Stimulated activated CD4-positive, alpha-beta T cell treated with anti-CD3 and anti-CD28 coated beads, Interleukin-12 subunit alpha, Interleukin-12 subunit beta, amount 100 ng/mL, for 24 hours (primary cell): ENCODE results near the gene INTS1.
"Not testable (repeated sequence)": the region's sequence is repeated elsewhere in the genome, so short reads cannot be mapped to it uniquely, and the experiment has no call there.

Experiments used
- DNase-seq, 2 experiments: peaks; one replicate each; pipeline ENCODE4 v3.0.0-alpha.2; 2020; ENCODE audit warnings: low read depth in 2 of 2

Gene INTS1

DNA sequence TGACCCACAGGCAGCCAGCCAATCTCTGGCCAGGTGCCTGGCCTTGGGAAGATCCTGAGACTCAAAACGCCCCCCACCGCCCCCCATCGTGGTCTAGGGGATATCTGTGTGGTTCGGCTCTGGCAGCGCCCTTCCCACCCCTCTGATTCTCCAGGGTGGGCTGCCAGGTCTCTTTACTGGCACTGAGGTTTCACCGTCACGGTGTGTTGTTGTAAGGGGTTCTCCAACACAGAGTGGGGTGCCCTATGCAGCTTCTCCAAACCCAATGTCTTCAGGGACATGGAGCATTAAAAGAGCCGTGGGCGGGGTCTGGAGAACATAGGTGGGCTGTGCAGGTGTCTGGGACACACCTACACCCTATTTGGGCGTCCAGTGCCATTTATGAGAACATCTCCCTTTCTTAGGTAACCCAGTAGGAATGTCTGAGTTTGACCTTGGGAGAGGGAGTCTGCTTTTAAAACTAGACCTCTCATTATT lies 27.8 kb upstream of the INTS1 start:
- DNase-seq = no peak

DNA sequence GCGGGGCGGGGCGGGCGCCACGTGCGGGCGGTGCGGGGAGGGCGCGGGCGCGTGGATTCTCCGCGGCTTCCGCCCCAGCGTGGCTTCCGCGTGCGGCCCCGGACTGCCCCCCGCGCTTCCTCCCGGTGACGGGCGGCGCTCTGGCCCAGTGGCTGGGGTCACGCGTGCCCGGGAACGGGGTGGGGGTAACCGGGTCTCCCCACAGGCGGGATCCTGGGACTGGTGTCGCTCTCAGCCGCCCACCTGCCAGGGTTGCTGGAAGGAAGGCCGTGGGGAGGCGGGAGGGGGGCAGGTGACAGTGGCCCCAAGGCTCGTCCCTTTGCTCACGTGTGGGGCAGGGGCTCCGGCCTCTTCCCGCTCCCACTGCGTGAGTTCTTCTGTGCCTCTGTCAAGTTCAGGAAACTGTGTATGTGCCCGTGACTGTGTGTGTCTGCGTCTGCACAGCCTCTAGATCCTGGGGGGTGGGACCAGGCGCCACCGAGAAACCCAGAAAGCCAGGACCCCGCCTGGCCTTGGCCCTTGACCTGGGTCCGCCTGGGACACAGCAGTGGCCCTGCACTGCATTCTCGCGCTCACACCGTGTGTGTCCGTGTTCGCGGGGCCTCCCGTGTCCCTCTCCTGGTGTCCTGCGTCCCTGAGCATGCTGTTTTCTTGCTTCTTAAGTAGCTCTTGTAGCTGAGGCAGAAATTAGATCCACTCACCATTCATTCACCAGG lies 27.2 kb upstream of the INTS1 start:
- no peak for DNase-seq

DNA sequence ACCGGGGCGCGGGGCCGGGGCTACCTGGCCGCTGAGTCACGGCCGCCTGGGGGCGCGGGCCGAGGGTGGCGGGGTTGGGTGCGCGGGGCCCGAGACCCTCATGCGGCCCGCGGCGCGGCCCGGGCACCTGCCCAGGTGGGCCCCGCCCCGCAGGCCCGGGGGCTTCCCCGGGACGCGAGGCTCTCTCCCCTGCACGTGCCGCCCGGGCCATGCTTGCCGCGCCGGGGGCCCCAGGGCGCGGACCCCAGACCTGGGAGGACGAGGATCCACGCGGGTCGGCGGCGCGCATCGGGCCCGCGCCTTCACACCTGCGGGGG lies 26.7 kb upstream of the INTS1 start:
- no peak for DNase-seq

DNA sequence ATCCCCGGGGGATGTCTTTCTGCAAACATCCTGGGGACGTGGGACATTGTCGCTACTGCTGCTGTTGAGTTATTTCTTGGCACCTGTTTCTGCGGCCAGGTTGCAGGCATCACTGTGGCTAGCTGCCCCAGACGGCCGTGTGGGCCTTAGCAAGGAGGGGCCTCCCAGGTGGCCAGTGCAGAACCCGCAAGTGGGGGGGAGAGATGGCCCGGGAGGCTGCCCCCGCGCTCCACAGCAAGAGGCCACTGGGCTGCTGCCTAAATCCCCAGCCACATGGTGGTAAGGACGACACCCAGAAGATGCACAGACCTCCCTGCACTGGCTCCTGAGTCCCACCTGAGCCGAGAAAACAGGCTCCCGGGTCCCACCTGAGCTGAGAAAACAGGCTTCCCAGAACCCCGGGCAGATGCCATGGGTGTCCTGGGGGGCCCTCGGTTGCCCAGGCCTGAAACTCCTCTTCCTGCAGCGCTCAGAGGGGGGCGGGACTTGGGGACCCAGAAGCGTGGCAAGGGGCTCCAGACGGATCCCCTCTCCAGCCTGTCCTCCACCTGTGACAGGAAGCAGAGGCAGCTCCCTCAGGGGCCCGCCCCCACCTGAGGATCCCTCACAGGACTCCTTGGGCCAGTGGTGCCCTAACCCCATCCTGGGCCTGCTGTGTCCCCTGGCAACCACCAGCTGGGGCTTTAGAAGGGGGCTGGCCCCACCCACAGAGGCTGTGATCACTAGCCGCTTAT lies 25.4 kb upstream of the INTS1 start:
- DNase-seq = no peak

DNA sequence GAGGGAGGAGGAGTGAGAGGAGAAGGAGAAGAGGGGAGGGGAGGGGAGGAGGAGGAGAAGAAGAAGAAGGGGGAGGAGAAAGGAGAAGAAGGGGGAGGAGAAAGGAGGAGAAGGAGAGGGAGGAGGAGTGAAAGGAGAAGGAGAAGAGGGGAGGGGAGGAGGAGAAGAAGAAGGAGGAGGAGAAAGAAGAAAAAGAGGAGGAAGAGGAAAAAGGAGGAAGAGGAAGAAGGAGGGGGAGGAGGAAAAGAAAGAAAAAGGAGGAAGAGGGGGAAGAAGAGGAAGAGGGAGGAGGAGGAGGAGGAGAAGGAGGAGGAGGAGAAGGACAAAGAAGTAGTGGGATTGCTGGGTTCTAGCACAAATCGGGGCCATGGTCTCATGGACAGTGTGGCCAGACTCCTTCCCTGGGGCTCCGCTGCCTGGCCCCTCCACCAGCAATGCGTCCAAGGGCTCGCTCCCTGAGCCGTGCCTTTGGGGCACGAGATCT lies 22.1 kb upstream of the INTS1 start:
- no peak for DNase-seq

DNA sequence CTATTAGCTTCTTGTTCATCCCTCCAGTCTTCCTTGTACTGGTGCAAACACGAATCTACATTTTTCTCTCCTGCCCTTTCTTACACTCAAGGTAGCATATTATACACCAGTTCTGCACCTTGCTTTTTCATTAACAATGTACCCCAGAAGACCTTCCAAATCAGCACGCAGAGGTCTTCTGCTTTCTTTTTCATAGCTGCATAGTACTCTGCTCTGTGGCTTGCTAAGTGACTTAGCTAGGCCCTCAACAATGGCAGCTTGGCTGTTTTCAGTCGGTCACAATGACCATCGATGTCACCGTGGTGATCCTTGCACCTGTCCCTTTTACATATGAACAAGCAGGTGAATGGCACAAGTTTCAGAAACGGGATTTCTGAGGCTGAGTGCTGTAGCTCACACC lies 21.2 kb upstream of the INTS1 start:
- no peak for DNase-seq

DNA sequence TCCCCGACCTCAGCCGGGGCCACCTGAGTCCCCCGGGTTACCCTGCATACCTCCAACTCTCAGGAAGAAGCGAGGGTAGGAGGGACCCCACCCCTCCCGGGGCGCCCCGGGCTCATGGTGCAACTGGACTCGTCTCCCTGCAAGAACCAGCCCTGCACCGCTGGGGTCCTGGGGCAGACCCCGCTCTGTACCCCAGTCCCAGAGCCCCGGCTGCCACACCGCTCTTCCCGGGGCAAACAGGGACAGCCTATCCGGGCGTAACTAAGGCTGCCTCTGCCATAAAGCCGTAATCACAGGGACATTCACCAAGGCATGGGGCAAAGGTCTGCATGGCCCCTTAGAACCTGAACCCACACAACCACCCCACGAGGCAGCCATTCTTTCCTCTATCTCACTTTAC lies 19.7 kb upstream of the INTS1 start:
- no peak for DNase-seq

DNA sequence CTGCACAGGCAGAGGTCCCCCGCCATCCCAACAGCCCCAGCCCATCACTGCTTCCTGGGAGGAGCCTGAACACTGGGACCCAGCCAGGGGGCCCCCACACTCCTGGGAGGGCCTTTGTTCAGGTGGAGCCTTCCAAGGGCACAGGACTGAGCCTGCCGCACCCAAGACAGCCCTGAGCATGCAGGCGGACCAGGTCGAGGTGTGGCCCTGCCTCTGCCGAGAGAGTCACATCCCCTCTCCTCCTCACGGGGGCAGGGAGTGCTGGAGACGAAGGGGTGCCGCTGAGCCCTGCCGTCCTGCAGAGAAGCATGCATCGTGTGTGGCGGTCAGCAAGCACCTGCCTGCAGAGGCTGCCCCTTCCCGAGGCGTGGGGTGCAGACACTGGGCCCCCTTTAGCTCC lies 19.0 kb upstream of the INTS1 start:
- DNase-seq = no peak

DNA sequence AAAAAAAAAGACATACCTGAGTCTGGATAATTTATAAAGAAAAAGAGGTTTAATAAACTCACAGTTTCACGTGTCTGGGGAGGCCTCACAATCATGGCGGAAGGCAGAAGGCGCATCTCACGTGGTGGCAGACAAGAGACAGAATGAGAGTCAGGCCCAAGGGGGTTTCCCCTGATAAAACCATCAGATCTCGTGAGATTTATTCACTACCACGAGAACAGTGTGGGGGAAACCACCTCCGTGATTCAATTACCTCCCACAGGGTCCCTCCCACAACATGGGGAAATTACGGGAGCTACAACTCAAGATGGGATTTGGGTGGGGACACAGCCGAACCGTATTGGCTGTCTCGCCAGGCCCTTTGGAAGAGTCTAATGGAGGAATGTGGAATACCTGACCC lies 17.3 kb upstream of the INTS1 start:
- no peak for DNase-seq

DNA sequence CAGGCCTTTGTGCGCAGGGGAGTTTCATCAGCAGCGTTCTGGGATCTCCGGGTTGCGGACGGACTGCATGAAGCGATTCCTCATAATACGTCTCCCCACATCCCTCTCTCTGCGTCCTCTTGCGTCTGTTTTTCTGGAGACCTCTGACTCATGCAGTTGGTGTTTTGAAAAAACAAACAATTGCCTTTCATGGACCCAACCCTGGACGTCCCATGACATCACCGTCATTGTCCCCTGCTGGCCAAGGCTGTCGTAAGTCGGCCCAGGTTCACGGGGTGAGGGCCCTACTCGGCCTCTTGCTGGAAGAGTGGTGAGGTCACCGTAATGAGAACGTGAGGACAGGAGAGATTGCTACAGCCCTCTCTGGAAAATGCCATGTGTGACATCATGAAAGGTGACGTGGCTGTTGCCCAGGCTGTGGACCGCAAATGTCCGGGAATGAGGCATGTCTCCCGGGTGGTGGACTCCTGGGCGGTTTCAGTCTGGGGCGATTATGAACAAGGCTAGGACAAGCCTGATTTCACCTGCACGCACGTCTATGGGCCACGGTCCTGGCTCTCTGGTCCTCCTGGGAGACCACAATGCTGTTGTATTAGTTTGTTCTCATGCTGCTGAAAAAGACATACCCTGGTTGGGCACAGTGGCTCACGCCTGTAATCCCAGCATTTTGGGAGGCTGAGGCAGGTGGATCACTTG lies 16.5 kb upstream of the INTS1 start:
- DNase-seq = no peak

DNA sequence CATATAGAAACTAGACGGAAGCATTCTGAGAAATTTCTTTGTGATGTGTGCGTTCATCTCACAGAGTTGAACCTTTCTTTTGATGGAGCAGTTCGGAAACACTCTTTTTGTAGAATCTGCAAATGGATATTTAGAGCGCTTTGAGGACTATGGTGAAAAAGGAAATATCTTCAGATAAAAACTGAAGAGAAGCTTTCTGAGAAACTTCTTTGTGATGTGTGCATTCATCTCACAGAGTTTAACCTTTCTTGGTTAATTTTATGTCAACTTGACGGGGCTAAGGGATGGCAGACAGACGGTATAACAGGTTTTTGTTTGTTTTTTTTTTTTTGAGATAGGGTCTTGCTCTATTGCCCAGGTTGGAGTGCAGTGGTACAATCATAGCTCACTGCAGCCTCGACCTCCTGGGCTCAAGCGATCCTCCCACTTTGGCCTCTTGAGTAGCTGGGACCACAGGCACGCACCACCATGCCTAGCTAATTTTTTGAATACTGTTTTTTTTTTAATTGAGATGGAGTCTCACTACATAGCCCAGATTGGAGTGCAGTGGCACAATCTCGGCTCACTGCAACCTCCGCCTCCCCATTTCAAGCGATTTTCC lies 15.2 kb upstream of the INTS1 start:
- not testable (repeated sequence) for DNase-seq

DNA sequence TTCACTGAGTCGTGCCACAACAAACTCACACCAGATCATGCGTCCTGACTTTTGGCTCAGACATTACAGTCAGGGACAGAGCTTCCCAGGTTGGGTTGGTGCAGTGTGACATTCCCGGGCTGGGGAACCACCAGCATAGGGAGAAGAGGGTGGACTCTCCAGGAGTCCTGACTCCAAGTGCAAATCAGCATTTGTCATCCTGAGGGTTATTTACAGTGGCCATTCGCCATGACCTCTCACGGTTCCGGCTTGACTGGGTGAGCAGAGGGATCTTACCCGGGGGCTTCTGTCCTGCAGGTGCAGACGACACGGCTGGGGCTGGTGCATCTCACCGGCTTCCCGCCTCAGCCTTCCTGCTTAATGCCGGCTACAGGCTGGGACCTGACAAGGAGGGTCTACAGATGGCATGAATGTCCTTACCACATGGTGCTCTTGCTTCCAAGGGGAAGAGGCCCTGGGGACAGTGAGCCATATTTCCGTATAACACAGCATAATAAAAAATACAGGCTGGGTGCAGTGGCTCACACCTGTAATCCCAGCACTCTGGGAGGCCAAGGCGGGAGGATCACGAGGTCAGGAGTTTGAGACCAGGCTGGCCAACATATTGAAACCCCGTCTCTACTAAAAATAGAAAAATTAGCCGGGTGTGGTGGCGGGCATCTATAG lies 12.5 kb upstream of the INTS1 start:
- no peak for DNase-seq

DNA sequence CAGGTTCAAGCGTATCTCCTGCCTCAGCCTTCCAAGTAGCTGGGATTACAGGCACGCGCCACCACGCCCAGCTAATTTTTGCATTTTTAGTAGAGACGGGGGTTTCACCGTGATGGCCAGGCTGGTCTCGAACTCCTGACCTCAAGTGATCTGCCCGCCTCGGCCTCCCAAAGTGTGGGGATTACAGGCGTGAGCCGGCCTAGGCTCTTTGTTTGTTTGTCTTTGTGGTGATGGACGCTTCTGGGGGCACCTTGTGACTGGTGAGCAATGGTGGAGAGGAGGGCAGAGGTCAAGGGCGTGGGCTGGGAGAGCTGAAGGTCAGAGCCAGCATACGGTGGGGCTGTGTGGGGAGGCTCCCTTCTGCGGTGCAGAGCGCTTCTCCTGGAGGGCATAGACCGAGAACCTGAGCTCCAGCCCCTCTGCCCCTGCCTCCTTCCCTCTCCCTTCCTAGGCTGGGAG lies 11.3 kb upstream of the INTS1 start:
- DNase-seq = not testable (repeated sequence)

DNA sequence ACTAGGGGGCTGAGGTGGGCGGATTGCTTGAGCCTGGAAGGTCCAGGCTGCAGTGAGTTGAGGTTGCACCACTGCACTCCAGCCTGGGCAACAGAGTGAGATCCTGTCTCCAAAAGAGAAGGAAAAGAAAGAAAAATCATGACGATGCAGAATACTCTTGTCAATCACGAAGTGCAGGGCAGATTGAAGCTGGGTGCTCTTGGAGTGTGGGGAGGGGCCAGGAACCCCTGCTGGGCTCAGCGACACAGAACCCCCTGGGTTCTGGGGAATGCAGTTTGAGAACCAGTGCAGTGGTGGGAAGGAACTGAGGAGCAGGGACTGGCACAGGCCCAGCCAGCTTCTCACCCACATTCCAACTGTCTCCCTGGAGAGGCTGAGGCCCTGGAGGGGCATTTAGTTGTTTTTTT lies 10.8 kb upstream of the INTS1 start:
- DNase-seq = no peak

DNA sequence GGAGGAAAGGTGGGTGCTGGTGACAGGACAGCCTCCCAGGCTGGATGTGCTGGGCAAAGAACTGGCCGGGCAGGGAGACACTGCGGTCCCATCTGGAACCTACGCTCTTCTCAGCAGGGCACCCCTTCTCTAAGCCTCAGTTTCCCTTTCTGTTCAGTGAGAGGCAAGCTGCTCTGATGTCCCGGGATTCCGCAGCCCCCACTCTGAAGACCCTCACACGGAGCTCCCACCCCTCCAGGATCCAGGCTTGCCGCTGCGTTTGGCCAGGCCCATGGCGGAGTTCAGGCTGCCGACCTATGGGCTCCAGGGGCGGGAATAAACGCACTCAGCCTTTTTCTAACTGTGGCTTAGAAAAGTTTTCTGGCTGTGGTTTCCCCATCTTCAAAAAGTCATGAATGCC lies 10.2 kb upstream of the INTS1 start:
- no peak for DNase-seq

DNA sequence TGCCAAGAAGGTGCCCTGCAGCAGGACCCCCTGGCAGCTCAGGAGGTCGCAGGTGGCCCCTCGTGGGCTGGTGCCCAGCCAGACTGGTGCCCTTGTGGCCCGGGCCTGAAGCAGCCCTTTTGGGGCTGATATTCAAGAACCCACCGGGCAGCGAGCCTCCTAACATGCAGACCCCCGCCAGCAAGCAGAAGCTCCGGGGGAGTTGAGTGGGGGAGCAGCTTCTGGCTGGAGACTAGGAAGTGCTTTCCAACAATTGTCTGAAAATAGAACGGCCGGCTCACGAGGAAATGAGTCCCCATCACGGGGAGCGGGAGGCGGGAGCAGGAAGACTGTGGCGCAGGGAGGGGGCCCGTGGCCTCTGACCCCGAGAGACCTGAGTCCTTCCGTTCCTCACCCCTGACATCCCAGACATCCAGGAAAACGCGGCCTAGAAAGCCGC lies 9.5 kb upstream of the INTS1 start:
- DNase-seq = no peak

DNA sequence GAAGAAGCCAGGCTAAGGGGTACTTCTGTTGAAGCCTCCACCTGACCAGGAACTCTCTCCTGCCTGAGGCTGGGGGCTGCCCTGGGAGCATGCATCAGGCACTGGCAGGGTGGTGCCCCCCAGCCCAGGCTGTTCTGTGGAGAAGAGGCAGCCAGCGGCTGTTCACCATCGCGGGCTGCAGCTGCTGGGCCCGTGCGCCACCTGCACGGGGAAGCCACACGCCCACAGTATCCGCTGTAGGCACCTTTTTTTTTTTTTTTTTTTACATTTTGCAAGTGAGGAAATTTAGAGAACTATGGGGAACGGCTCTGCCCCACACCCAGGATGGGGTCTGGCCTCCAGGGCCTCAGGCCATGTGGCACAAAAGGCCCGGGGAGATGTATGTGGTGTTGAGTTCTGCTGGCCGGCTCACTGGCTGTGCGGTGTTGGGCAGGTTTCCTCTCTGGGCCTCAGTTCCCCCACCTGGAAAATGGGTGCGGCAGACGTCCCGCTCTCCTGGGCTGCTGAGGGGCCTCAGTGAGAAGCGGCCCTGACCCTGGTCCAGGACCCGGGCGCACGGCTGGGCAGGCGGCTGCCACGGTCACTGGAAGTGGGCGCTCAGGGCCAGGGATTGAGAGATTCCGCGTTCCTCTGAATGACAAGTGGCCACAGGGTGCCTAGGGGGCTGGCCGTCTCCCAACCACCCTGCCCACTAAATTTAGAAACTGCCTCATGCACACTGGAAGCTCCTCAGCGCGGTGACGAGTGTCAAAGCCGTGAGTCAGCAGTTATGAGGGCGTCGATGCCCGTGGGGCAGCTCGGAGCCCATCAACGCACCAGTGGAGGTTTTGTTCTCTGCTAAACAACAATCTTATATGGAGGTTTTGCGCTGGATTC lies 8.8 kb upstream of the INTS1 start:
- DNase-seq = peak in 1 of 2 experiments; percentile 18

DNA sequence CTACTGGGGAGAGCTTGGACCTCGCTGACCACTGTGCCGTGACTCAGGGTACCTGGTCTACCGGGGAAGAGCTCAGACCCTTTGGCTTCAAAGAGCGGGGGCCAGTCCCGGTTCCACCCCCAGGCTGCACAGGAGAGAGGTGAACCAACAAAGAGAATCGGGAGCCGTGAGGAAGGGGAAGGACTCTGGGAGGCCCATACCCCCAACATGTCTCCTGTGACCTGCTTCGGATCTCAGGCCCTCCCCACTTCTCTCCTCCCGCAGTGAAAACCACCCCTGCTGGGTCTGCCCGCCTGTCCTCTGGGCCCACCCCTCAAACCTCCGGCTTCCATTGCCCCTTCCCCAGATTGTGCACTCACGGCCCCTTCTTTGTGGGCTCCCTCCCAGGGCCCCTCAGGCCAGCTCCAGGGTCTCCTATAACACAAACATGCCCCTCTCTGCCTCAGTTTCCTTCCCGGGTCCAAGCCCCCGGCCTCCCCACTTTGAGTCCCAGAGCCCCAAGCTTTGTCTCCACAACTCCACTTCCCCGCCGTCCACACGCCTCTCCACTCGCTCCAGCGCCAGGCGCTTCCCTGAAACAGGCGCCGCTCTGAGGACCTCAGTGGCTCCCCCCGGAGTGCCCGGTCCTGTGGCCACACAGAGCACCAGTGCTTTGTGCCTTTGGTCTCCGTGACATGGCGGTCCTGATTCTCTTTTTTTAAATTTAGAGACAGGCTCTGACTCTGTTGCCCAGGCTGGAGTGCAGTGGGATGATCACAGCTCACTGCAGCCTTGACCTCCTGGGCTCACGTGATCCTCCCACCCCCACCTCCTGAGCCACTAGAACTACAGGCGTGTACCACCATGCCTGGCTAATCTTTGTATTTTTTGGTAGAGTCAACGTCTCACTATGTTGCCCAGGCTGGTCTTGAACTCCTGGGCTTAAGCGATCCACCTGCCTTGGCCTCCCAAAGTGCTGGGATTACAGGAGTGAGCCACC lies 7.5 kb upstream of the INTS1 start:
- no peak for DNase-seq

DNA sequence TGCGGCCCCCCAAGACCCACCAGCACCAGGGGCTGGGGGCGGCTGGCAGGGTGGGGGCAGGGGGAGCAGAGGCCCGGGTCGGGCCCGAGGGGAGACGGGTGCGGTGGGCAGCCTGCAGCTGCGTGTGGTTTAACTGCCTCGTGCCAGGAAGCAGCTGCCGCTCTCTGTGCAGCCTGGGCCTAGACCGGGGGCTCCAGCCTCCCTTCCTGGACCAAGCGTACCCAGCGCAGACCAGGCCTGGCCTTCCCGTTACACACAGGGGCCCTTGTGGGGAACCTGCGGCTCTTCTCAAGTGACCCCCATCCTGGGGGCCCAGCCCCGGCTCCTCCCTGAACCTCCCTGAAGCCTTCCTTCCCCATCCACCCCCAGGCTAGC lies 6.6 kb upstream of the INTS1 start:
- DNase-seq = no peak

DNA sequence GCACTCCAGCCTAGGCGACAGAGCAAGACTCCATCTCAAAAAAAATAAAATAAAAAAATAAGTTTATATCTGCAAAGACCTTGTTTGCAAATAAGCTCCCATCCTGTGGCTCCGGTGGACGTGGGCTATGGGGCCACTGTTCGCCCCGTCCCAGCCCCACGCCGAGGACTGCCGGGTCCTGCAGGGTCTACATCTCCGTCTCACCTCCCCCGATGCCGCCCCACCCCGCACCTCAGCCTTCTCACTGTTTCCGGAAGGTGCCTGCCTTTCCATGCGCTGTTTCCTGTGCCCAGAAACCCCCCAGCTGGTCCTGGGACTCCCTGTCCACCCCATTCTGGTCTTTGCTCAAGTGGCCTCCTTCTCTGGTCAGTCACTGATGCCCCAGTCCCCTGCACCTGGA lies 5.0 kb upstream of the INTS1 start:
- DNase-seq = no peak
